HFF-Myc (cell line): ENCODE results near the gene CD22.

Source experiments
- DNase-seq: peaks from one replicate; pipeline ENCODE4 v3.0.0-alpha.2; 2011; ENCODE audit warnings: low read depth; ENCODE audit errors: extremely low read depth
- H3K4me3 ChIP-seq: replicated peaks from 2 replicates; pipeline ENCODE4 v1.5.1; 2011; ENCODE audit warnings: low read depth, mild to moderate bottlenecking, control low read depth, low read length
- CTCF ChIP-seq: IDR thresholded peaks from 2 replicates; pipeline ENCODE4 v1.5.1; 2012; ENCODE audit warnings: mild to moderate bottlenecking, low read depth, low read length, control low read depth; ENCODE audit errors: missing control alignments

The CD22 gene

GRCh38 chr19:35383536-35383935 is 54.5 kb downstream of the CD22 start:
- H3K4me3 ChIP-seq = no peak overlapping the region
- DNase-seq = no peak
- TF ChIP-seq CTCF = no peak

- no peak for TF ChIP-seq CTCF
- no peak for DNase-seq
- no peak overlapping the region for H3K4me3 ChIP-seq
These were observed 59.5 kb downstream of the CD22 start for GRCh38 chr19:35388277-35389054.

GRCh38 chr19:35389192-35389861 is 60.3 kb downstream of the CD22 start:
- no peak overlapping the region for H3K4me3 ChIP-seq
- no peak for DNase-seq
- no peak for TF ChIP-seq CTCF

GRCh38 chr19:35392742-35393715 is 64.0 kb downstream of the CD22 start:
- no peak overlapping the region for H3K4me3 ChIP-seq
- TF ChIP-seq CTCF = no peak
- no peak for DNase-seq

GRCh38 chr19:35395382-35396199 is 66.6 kb downstream of the CD22 start:
- no peak for DNase-seq
- no peak for TF ChIP-seq CTCF
- no peak overlapping the region for H3K4me3 ChIP-seq
